HCT116 (cell line): Measurements from ENCODE around the gene ABHD2. TPM values are rescaled to one million over a fixed set of nuclear protein-coding genes. Genes with fewer than 3 reads are reported as not detected.

ENCODE experiments used
- ATAC-seq: fragments of 200-7000 bp; cut with Tn5 transposase; 2 replicates; pipeline ENCODE4 v1.9.1; 2020; ENCODE audit warnings: mild to moderate bottlenecking, moderate library complexity
- BruUV-seq: library from RNA; stranded (reverse); fragments of 400-500 nt; replicated peaks from 2 replicates; lab custom pipeline; 2021; lab: Mats Ljungman, UMichigan
- CTCF ChIA-PET: fragments of 300-600 bp; sonication (Branson Sonifier 250); formaldehyde crosslinking; loops from one replicate; lab custom pipeline; 2021; ENCODE audit warnings: antibody characterized with exemption; lab: Charles Lee
- POLR2A ChIA-PET: fragments of 300-600, 350-600 bp; sonication (Branson Sonifier 250); formaldehyde crosslinking; loops from one replicate; lab custom pipeline; 2021; ENCODE audit warnings: antibody characterized with exemption; lab: Charles Lee
- RAD21 ChIA-PET, 2 experiments: fragments of 300-600 bp; sonication (Branson Sonifier 250); formaldehyde crosslinking; loops; one replicate each; lab custom pipeline; 2023; ENCODE audit warnings: low total read pairs in 2 of 2; ENCODE audit not compliant: uncharacterized antibody in 2 of 2, unreplicated experiment in 2 of 2, low non-redundant PET in 1 of 2; lab: Charles Lee
- DNase-seq: peaks from one replicate; pipeline ENCODE4 v3.0.0-alpha.2; 2010; ENCODE audit warnings: low read depth, low spot score
- H2AFZ ChIP-seq: fragments of 200-600 bp; shearing (Covaris generic), sonication (generic); 2 replicates; pipeline ENCODE4 v1.6.1; 2017; ENCODE audit warnings: low read depth, mixed run types, mixed read lengths, antibody characterized with exemption, low read length; ENCODE audit not compliant: poor library complexity, severe bottlenecking
- H3K27ac ChIP-seq: 2 replicates; pipeline ENCODE4 v1.5.1; 2012; ENCODE audit warnings: low read depth, low read length
- H3K27me3 ChIP-seq: fragments of 200-600 bp; sonication (generic); 2 replicates; pipeline ENCODE4 v1.6.1; 2016; ENCODE audit warnings: mixed run types, low read length, mixed read lengths; ENCODE audit not compliant: insufficient read depth
- H3K36me3 ChIP-seq, 2 experiments: fragments of 200-500 bp in 1 of 2; fragments of 200-600 bp in 1 of 2; sonication (Bioruptor generic) in 1 of 2; sonication (generic) in 1 of 2; 2 replicates each; pipeline versions ENCODE4 v1.5.1 to v1.6.1; 2014 to 2016; ENCODE audit warnings: low read length in 2 of 2, inconsistent platforms in 1 of 2, mixed read lengths in 1 of 2, mixed run types in 1 of 2; ENCODE audit not compliant: insufficient read depth in 2 of 2, control insufficient read depth in 1 of 2
- H3K4me1 ChIP-seq, 2 experiments: fragments of 200-600 bp in 1 of 2; sonication (generic) in 1 of 2; 2 replicates each; pipeline versions ENCODE4 v1.5.1 to v1.6.1; 2012 to 2017; ENCODE audit warnings: low read length in 2 of 2, inconsistent platforms in 1 of 2, mild to moderate bottlenecking in 1 of 2, mixed read lengths in 1 of 2, mixed run types in 1 of 2, moderate library complexity in 1 of 2; ENCODE audit not compliant: insufficient read depth in 2 of 2, control insufficient read depth in 1 of 2
- H3K4me2 ChIP-seq: fragments of 200-600 bp; sonication (generic); 2 replicates; pipeline ENCODE4 v1.6.1; 2017; ENCODE audit warnings: mixed run types, low read length, mixed read lengths
- H3K4me3 ChIP-seq, 2 experiments: fragments of 200-600 bp in 1 of 2; sonication (generic) in 1 of 2; replicated peaks in 1 of 2; 2 replicates each; pipeline ENCODE4 v1.5.1; 2011 to 2016; ENCODE audit warnings: low read length in 2 of 2, control low read depth in 1 of 2, low read depth in 1 of 2, mild to moderate bottlenecking in 1 of 2, mixed read lengths in 1 of 2, mixed run types in 1 of 2
- H3K79me2 ChIP-seq: fragments of 200-600 bp; sonication (generic); 2 replicates; pipeline ENCODE4 v1.6.1; 2017; ENCODE audit warnings: mild to moderate bottlenecking, mixed run types, low read length, moderate library complexity, mixed read lengths; ENCODE audit not compliant: insufficient read depth
- H3K9ac ChIP-seq: fragments of 200-600 bp; sonication (generic); 2 replicates; pipeline ENCODE4 v1.6.1; 2016; ENCODE audit warnings: low read length, mixed read lengths
- H3K9me2 ChIP-seq: fragments of 200-600 bp; sonication (generic), shearing (Covaris generic); 2 replicates; pipeline ENCODE4 v1.6.1; 2017; ENCODE audit warnings: mixed run types, mild to moderate bottlenecking, moderate library complexity; ENCODE audit not compliant: insufficient read depth
- H3K9me3 ChIP-seq, 2 experiments: fragments of 200-500 bp in 1 of 2; fragments of 200-600 bp in 1 of 2; sonication (Bioruptor generic) in 1 of 2; sonication (generic) in 1 of 2; 2 replicates each; pipeline ENCODE4 v1.6.1; 2014 to 2017; ENCODE audit warnings: low read length in 2 of 2, mixed read lengths in 2 of 2, inconsistent platforms in 1 of 2, low read depth in 1 of 2, mild to moderate bottlenecking in 1 of 2, mixed run types in 1 of 2, moderate library complexity in 1 of 2; ENCODE audit not compliant: control insufficient read depth in 1 of 2, insufficient read depth in 1 of 2
- H4K20me1 ChIP-seq: fragments of 200-600 bp; sonication (generic), shearing (Covaris generic); 2 replicates; pipeline ENCODE4 v1.6.1; 2017; ENCODE audit warnings: mixed run types, mild to moderate bottlenecking, moderate library complexity; ENCODE audit not compliant: insufficient read depth
- ATF3 ChIP-seq: IDR thresholded peaks from 2 replicates; pipeline ENCODE4 v1.6.1; 2012
- CBX3 ChIP-seq: IDR thresholded peaks from 2 replicates; pipeline ENCODE4 v1.6.1; 2012; ENCODE audit warnings: low read depth
- CTCF ChIP-seq, 3 experiments: fragments of 200-600 bp in 1 of 3; sonication (generic) in 1 of 3; IDR thresholded peaks in 2 of 3; conservative IDR thresholded peaks in 1 of 3; 2 replicates each; pipeline ENCODE4 v1.5.1; 2012 to 2017; ENCODE audit warnings: low read depth in 2 of 3, low read length in 2 of 3, antibody characterized with exemption in 1 of 3, borderline replicate concordance in 1 of 3, control low read depth in 1 of 3, mild to moderate bottlenecking in 1 of 3, mixed read lengths in 1 of 3, mixed run types in 1 of 3, moderate library complexity in 1 of 3; ENCODE audit not compliant: insufficient read depth in 1 of 3
- EZH2phosphoT487 ChIP-seq: fragments of 200-600 bp; IDR thresholded peaks from 2 replicates; pipeline ENCODE4 v1.6.1; 2018; ENCODE audit warnings: antibody characterized with exemption, borderline replicate concordance
- MAX ChIP-seq: IDR thresholded peaks from 2 replicates; pipeline ENCODE4 v1.6.1; 2012
- REST ChIP-seq: IDR thresholded peaks from 2 replicates; pipeline ENCODE4 v1.6.1; 2012; ENCODE audit warnings: low read depth
- SIN3A ChIP-seq: IDR thresholded peaks from 2 replicates; pipeline ENCODE4 v1.6.1; 2012; ENCODE audit warnings: low read depth
- SP1 ChIP-seq: IDR thresholded peaks from 2 replicates; pipeline ENCODE4 v1.6.1; 2012; ENCODE audit warnings: low read depth
- YY1 ChIP-seq: IDR thresholded peaks from 2 replicates; pipeline ENCODE4 v1.6.1; 2011; ENCODE audit warnings: low read length, low read depth, moderate library complexity, mild to moderate bottlenecking; ENCODE audit not compliant: insufficient replicate concordance; ENCODE audit errors: extremely low read depth
- ZBTB33 ChIP-seq: IDR thresholded peaks from 2 replicates; pipeline ENCODE4 v1.6.1; 2011; ENCODE audit warnings: mild to moderate bottlenecking, low read length, moderate library complexity; ENCODE audit not compliant: insufficient replicate concordance; ENCODE audit errors: extremely low read depth
- intact Hi-C: fragments of 100-400 bp; cut with micrococcal nuclease; formaldehyde crosslinking; loops from 2 replicates; pipeline ENCODE4 v1.10.0; 2022
- total RNA-seq: library from RNA; stranded (reverse); gene quantifications from one replicate; pipeline ENCODE4 v1.2.1, GENCODE V29; 2021; ENCODE audit not compliant: unreplicated experiment

Gene ABHD2
- total RNA-seq, 1 experiment from 2014 or later, result 40.8 TPM

GRCh38 chr15:89132611-89133507 is 44.6 kb downstream of the ABHD2 start:
- no peaks in the 10 kb centered on the region for H3K79me2 ChIP-seq
- H2AFZ ChIP-seq, result no peak overlapping the region
- H3K9ac ChIP-seq, result no peak overlapping the region
- peaks cover 0 to 5% of the 10 kb centered on the region in 2 experiments; a peak in 1 of 4 replicates for H3K4me1 ChIP-seq
- H3K4me2 ChIP-seq, result no peak overlapping the region
- intact Hi-C loops, result no loop called here
- no peaks in the 10 kb centered on the region for H3K9me3 ChIP-seq
- RAD21 ChIA-PET, result no interaction called here
- TF ChIP-seq CTCF (IDR thresholded peaks at IDR 0.05 in 2 of 3, conservative IDR thresholded peaks at IDR 0.05 in 1 of 3; ENCODE audit: borderline replicate concordance in 1 of 3, insufficient read depth in 1 of 3, low read depth in 2 of 3, low read length in 2 of 3), result no peak
- no peak for TF ChIP-seq CBX3
- no peak for TF ChIP-seq MAX
- TF ChIP-seq ATF3, result no peak
- TF ChIP-seq ZBTB33, result no peak
- TF ChIP-seq YY1, result no peak
- TF ChIP-seq REST, result no peak
- TF ChIP-seq SP1, result no peak
- no peak for TF ChIP-seq SIN3A
- TF ChIP-seq EZH2phosphoT487, result no peak
- H3K36me3 ChIP-seq, result no peaks in the 10 kb centered on the region
- no peaks in the 10 kb centered on the region for H3K9me2 ChIP-seq
- DNase-seq (no peak), ATAC-seq (no peak)
- BruUV-seq, result no TSS peak
- CTCF ChIA-PET, result interaction anchor here (0.9 to 1.5 kb wide), 5 partner anchors 9 to 44 kb away, joined by 3 to 4 read pairs (median 3); partner anchors contain the start of gene ABHD2
- H3K4me3 ChIP-seq, result no peak overlapping the region
- H3K27me3 ChIP-seq, result no peaks in the 10 kb centered on the region
- H4K20me1 ChIP-seq, result no peaks in the 10 kb centered on the region
- POLR2A ChIA-PET, result no interaction called here
- no peak overlapping the region for H3K27ac ChIP-seq
